Left kidney (tissue), 2 donors: ENCODE results near the gene DIDO1. TPM values are rescaled to one million over a fixed set of nuclear protein-coding genes. Genes with fewer than 3 reads are reported as not detected.
A peak's percentile ranks its signal among the peaks of the same experiment; 100 is the strongest.

Source experiments
- DNase-seq: peaks from one replicate; pipeline ENCODE4 v3.0.0-alpha.2; 2013
- polyA plus RNA-seq: library from polyadenylated mRNA; unstranded; fragments of 120-200 nt; gene quantifications from one replicate; pipeline ENCODE4 v1.2.1, GENCODE V29; 2013; ENCODE audit not compliant: insufficient read length

Gene DIDO1
- polyA plus RNA-seq, 1 donor, result 66.2 TPM

- no peak for DNase-seq
Observed at GRCh38 chr20:62910777-62911497, 15.4 kb downstream of the DIDO1 start.

- DNase-seq, result no peak
Observed at GRCh38 chr20:62910217-62910766, 16.0 kb downstream of the DIDO1 start.

- no peak for DNase-seq
Observed at GRCh38 chr20:62908971-62909791, 17.1 kb downstream of the DIDO1 start.

- DNase-seq, result no peak
Observed at GRCh38 chr20:62907384-62908317, 18.7 kb downstream of the DIDO1 start.

- DNase-seq, result no peak
Observed at GRCh38 chr20:62906647-62907375, 19.5 kb downstream of the DIDO1 start.

- no peak for DNase-seq
Observed at GRCh38 chr20:62906209-62906608, 20.1 kb downstream of the DIDO1 start.

- DNase-seq, result no peak
Observed at GRCh38 chr20:62905536-62906117, 20.7 kb downstream of the DIDO1 start.

GRCh38 chr20:62902926-62903615, 23.2 kb downstream of the DIDO1 start:
- no peak for DNase-seq

GRCh38 chr20:62901891-62902290, 24.4 kb downstream of the DIDO1 start:
- DNase-seq, result no peak

- DNase-seq, result no peak
Observed at GRCh38 chr20:62900692-62901584, 25.4 kb downstream of the DIDO1 start.

- peak; percentile 59 for DNase-seq
Observed at GRCh38 chr20:62900052-62900691, 26.1 kb downstream of the DIDO1 start.

GRCh38 chr20:62899633-62900051, 26.7 kb downstream of the DIDO1 start:
- no peak for DNase-seq

GRCh38 chr20:62898970-62899632, 27.2 kb downstream of the DIDO1 start:
- DNase-seq, result no peak

- DNase-seq, result no peak
Observed at GRCh38 chr20:62898093-62898964, 28.0 kb downstream of the DIDO1 start.

GRCh38 chr20:62897666-62898065, 28.6 kb downstream of the DIDO1 start:
- no peak for DNase-seq

GRCh38 chr20:62896526-62896925, 29.8 kb downstream of the DIDO1 start:
- DNase-seq, result no peak

GRCh38 chr20:62895539-62895938, 30.8 kb downstream of the DIDO1 start:
- no peak for DNase-seq
